HEK293T (cell line): ENCODE data around the gene ANO4.

Source experiments
- L3MBTL2 ChIP-seq: fragments of 450-650 bp; conservative IDR thresholded peaks from 2 replicates; pipeline ENCODE4 v1.6.1; 2016; ENCODE audit warnings: mild to moderate bottlenecking
- LEF1 ChIP-seq: fragments of 450-650 bp; IDR thresholded peaks from 2 replicates; pipeline ENCODE4 v1.6.1; 2017; ENCODE audit warnings: mild to moderate bottlenecking, borderline replicate concordance
- SP1 ChIP-seq: fragments of 450-650 bp; IDR thresholded peaks from 2 replicates; pipeline ENCODE4 v1.6.1; 2017
- SUZ12 ChIP-seq: fragments of 450-650 bp; IDR thresholded peaks from 2 replicates; pipeline ENCODE4 v1.6.1; 2016; ENCODE audit warnings: mild to moderate bottlenecking
- TARDBP ChIP-seq: fragments of 450-650 bp; IDR thresholded peaks from 2 replicates; pipeline ENCODE4 v1.6.1; 2016

DNA sequence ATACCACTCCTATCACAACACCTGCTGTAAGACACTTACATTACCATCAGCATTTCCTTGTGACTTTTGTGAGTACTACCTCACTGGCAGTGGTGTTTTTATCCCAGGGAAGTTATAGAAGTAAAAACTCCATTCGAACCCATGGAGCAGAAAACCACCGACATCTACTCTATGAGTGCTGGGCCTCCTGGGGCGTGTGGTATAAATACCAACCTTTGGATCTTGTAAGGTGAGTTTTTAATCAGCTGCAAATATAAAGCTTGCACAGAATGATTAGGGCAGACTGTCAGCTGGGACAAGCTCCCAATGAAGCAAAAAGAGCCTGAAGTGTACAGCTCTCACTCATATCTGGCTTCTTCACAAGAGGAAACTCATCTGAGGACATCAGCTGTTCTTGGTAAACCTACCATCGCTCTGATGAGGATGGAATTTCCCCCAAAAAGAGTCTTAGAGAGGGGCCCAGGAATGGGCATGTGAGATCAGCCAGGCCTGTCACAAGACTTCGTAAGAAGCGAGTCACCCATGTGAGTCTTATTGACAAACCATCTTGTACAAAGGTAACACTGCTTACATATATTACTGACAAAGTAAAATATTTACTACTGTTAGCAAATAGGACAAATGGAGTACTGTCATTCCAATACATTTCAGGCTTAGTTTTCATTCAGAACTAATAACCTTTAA lies 245.4 kb downstream of the ANO4 start:
- TF ChIP-seq TARDBP (no peak), SP1 (no peak), L3MBTL2 (no peak), SUZ12 (no peak), LEF1 (no peak)
